Activated CD4-positive, CD25-positive, alpha-beta regulatory T cell treated with anti-CD3 and anti-CD28 coated beads, Interleukin-2, amount 50 U/mL, for 24 hours (primary cell): ENCODE results near the gene WDR93.
A peak's percentile ranks its signal among the peaks of the same experiment; 100 is the strongest.

Experiments used
- ATAC-seq, 2 donors: fragments of 150-1000 bp; cut with Tn5 transposase; one replicate each; pipeline ENCODE4 v1.10.0; 2021; ENCODE audit warnings: mild to moderate bottlenecking in 1 of 2, moderate library complexity in 1 of 2

Gene WDR93

GRCh38 chr15:89662893-89663626 lies 27.6 kb upstream of the WDR93 start:
- ATAC-seq = no peak

- no peak for ATAC-seq
Measured at GRCh38 chr15:89664441-89665350, 25.9 kb upstream of the WDR93 start.

GRCh38 chr15:89665449-89666181 lies 25.0 kb upstream of the WDR93 start:
- peak in 1 of 2 donors; percentile 27 for ATAC-seq

GRCh38 chr15:89666184-89666857 lies 24.3 kb upstream of the WDR93 start:
- ATAC-seq = no peak

- no peak for ATAC-seq
Measured at GRCh38 chr15:89666858-89667705, 23.5 kb upstream of the WDR93 start.

- ATAC-seq = no peak
Measured at GRCh38 chr15:89667706-89667960, 23.0 kb upstream of the WDR93 start.

GRCh38 chr15:89668171-89668570 lies 22.4 kb upstream of the WDR93 start:
- no peak for ATAC-seq

- no peak for ATAC-seq
Measured at GRCh38 chr15:89669309-89669865, 21.2 kb upstream of the WDR93 start.

- ATAC-seq = no peak
Measured at GRCh38 chr15:89669941-89670340, 20.7 kb upstream of the WDR93 start.

- no peak for ATAC-seq
Measured at GRCh38 chr15:89670971-89671560, 19.5 kb upstream of the WDR93 start.

- no peak for ATAC-seq
Measured at GRCh38 chr15:89671687-89672086, 18.9 kb upstream of the WDR93 start.

- no peak for ATAC-seq
Measured at GRCh38 chr15:89672221-89673164, 18.1 kb upstream of the WDR93 start.

- ATAC-seq = no peak
Measured at GRCh38 chr15:89673165-89673512, 17.5 kb upstream of the WDR93 start.

GRCh38 chr15:89674526-89674925 lies 16.1 kb upstream of the WDR93 start:
- no peak for ATAC-seq

GRCh38 chr15:89675606-89676005 lies 15.0 kb upstream of the WDR93 start:
- ATAC-seq = no peak

GRCh38 chr15:89677381-89677780 lies 13.2 kb upstream of the WDR93 start:
- ATAC-seq = no peak

GRCh38 chr15:89679212-89679611 lies 11.4 kb upstream of the WDR93 start, which contains the start of gene PLIN1:
PLIN1 (minus strand) TSS chr15:89679367; CDS start chr15:89677489, 1,878 bp downstream.
- ATAC-seq = no peak

- ATAC-seq = no peak
Measured at GRCh38 chr15:89680282-89680873, 10.2 kb upstream of the WDR93 start.

GRCh38 chr15:89681146-89681545 lies 9.5 kb upstream of the WDR93 start:
- ATAC-seq = no peak

GRCh38 chr15:89685995-89686394 lies 4.6 kb upstream of the WDR93 start:
- ATAC-seq = no peak
